H1 (cell line): ENCODE measurements around the gene MRPS25. TPM values are rescaled to one million over a fixed set of nuclear protein-coding genes. Genes with fewer than 3 reads are reported as not detected.

Experiments used
- JUN ChIP-seq: IDR thresholded peaks from 2 replicates; pipeline ENCODE4 v1.6.1; 2011; ENCODE audit warnings: low read depth, mild to moderate bottlenecking, improper control_type of control experiment, low read length
- SP2 ChIP-seq: IDR thresholded peaks from 2 replicates; pipeline ENCODE4 v1.6.1; 2012; ENCODE audit warnings: mild to moderate bottlenecking, low read length, inconsistent platforms
- SP4 ChIP-seq: IDR thresholded peaks from 2 replicates; pipeline ENCODE4 v1.6.1; 2012; ENCODE audit warnings: low read length, inconsistent platforms
- polyA plus RNA-seq, 7 experiments: library from polyadenylated mRNA; depleted of rRNA in 3 of 7; stranded (reverse) in 5 of 7; unstranded in 2 of 7; fragments of >200 nt in 5 of 7; fragments of 200-250 nt in 2 of 7; gene quantifications; 1 replicate in 5 of 7; 2 replicates in 1 of 7; 4 replicates in 1 of 7; pipeline versions ENCODE4 v1.2.1 to v1.2.3, GENCODE V29; 2011 to 2013; ENCODE audit warnings: missing spikeins in 2 of 7, mixed read lengths in 2 of 7
- total RNA-seq: library from RNA; stranded (reverse); fragmentation: NEBNext Ultra II Directional; extraction: Animal tissue kit (Norgen Biotek cat#: 25700); gene quantifications from 2 replicates; pipeline ENCODE4 v1.2.1, GENCODE V29; 2021
- TF ChIP-seq, protein P1 (sequence below), 3 experiments: IDR thresholded peaks; 1 replicate in 2 of 3; 2 replicates in 1 of 3; pipeline versions ENCODE4 v1.5.1 to v1.6.1; 2011; ENCODE audit warnings: low read length in 3 of 3, mild to moderate bottlenecking in 3 of 3, inconsistent platforms in 2 of 3, low read depth in 1 of 3, moderate library complexity in 1 of 3; ENCODE audit not compliant: insufficient read depth in 1 of 3; ENCODE audit errors: control extremely low read depth in 1 of 3

MRPS25 gene
- total and polyA plus RNA-seq, 2 of the 8 experiments (the other 6 are each of a cell fraction or from before 2014, with no cell fraction given): 23.0 to 56.5 TPM

DNA sequence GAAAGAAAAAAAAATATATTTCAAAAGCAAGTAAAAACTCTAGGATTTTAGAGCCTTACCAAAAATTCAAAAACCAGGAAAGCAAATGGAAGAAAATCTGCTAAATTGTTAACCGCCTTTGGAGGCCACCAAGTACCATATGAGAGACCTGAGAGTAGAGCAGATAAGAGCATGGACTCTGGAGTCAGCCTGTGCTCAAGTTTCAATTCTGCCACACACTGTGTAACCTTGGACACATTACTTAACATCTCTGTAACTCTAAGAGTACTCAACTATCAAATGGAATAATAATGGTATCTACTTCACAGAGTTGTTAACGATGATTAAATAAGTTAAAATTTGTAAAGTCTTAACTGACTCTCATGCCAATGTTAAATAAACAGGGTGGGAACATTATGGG lies 21.1 kb upstream of the MRPS25 start (continued):
- TF ChIP-seq, protein P1, sequence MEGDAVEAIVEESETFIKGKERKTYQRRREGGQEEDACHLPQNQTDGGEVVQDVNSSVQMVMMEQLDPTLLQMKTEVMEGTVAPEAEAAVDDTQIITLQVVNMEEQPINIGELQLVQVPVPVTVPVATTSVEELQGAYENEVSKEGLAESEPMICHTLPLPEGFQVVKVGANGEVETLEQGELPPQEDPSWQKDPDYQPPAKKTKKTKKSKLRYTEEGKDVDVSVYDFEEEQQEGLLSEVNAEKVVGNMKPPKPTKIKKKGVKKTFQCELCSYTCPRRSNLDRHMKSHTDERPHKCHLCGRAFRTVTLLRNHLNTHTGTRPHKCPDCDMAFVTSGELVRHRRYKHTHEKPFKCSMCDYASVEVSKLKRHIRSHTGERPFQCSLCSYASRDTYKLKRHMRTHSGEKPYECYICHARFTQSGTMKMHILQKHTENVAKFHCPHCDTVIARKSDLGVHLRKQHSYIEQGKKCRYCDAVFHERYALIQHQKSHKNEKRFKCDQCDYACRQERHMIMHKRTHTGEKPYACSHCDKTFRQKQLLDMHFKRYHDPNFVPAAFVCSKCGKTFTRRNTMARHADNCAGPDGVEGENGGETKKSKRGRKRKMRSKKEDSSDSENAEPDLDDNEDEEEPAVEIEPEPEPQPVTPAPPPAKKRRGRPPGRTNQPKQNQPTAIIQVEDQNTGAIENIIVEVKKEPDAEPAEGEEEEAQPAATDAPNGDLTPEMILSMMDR (IDR thresholded peaks at IDR 0.05; ENCODE audit: control extremely low read depth in 1 of 3, insufficient read depth in 1 of 3, low read depth in 1 of 3, low read length in 3 of 3): no peak
- TF ChIP-seq JUN (no peak), SP4 (no peak), SP2 (no peak)
- TF ChIP-seq, all 59 proteins: peak for 0
